Heart left ventricle (tissue), 13 donors: ENCODE measurements around the gene CFAP54.

ENCODE experiments used
- CTCF ChIP-seq, 12 donors: fragments of 200-600 bp; sonication (generic) in 4 of 12; IDR thresholded peaks; one replicate each; pipeline versions ENCODE4 v1.5.0 to v1.8.0; 2018 to 2022; ENCODE audit warnings: antibody characterized with exemption in 12 of 12, mild to moderate bottlenecking in 5 of 12
- POLR2A ChIP-seq, 2 donors: fragments of 450-650 bp; IDR thresholded peaks; one replicate each; pipeline ENCODE4 v1.6.1; 2017; ENCODE audit warnings: antibody characterized with exemption in 2 of 2, mild to moderate bottlenecking in 2 of 2, moderate library complexity in 2 of 2
- donor health status: ischemic (EF 13 %, LVEDD 7.1; RV severe dilation, severe dysfunction).
- donor health status: DM: no; HTN: yes; CAD: no.
- donor health status: DM: no; HTN: no; CAD: no.
- donor health status: ischemic (EF 25% LVEDD 6.9; RV normal size, moderate dysfunction).
- donor health status: ischemic (EF 25% LVEDD 5.7; RV mildly dilated, moderate dysfunction).
- donor health status: ischemic (EF 35%, LVEDD 5.7; RV mildly dilated, moderate dysfunction).
- donor health status: nonischemic (EF 11% LVEDD 7.7; RV severe dilation, severe dysfunction).
- donor health status: DM: yes; HTN: yes; CAD: no.
- donor health status: PGD.
- donor health status: ischemic (EF 29% LVEDD 5.4; RV normal size, mild dysfunction).
- donor health status: nonischemic (EF 23%, LVEDD 6.1; RV moderate dilation, normal function).

DNA sequence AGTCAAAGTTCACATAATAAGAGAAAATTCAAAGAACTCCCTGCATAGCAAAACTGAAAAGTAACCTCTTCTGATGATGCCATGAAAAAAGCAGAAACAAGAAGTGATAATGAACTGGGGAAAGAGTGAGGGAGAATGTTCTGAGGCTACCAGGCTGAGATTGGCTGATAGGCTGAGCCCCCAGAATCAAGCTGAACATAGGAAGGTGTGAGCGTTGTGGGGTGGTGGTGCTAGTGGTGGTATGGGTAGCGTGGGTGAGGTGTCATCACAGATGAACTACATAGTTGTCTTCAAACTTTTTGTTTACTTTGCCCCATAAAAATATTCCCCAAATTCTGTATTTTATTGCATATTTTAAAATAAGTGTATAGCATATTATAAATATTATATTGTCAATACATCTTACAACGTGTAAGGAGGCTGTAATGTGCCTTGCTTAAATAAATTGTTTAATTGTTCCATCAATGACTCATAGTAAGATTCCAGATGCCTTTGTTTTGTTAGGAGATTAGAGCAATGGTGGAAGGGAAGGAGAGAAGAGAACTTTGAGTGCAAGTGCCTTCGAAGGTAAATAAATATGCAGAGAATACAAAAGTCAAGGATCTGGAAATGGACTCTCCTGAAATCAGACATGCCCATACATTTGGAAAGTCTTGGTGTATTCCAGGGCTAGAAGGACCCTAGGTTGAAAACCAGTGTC is 15.8 kb upstream of the CFAP54 start:
- no peak for TF ChIP-seq CTCF (IDR thresholded peaks at IDR 0.05)
- TF ChIP-seq POLR2A (IDR thresholded peaks at IDR 0.05), result no peak
